Ishikawa (cell line): Measurements from ENCODE around the gene EPB42.

Experiments used
- CREB1 ChIP-seq: IDR thresholded peaks from 2 replicates; pipeline ENCODE4 v1.6.1; 2012; ENCODE audit warnings: low read depth
- EGR1 ChIP-seq: IDR thresholded peaks from 2 replicates; pipeline ENCODE4 v1.6.1; 2012
- EP300 ChIP-seq: IDR thresholded peaks from 2 replicates; pipeline ENCODE4 v1.6.1; 2012; ENCODE audit warnings: borderline replicate concordance
- FOXM1 ChIP-seq: IDR thresholded peaks from 2 replicates; pipeline ENCODE4 v1.6.1; 2012; ENCODE audit warnings: low read depth, borderline replicate concordance
- TAF1 ChIP-seq: IDR thresholded peaks from 2 replicates; pipeline ENCODE4 v1.6.1; 2012; ENCODE audit warnings: low read depth, mild to moderate bottlenecking
- USF1 ChIP-seq: IDR thresholded peaks from 2 replicates; pipeline ENCODE4 v1.6.1; 2012
- TF ChIP-seq, protein P1 (sequence below): IDR thresholded peaks from 2 replicates; pipeline ENCODE4 v1.6.1; 2012

DNA sequence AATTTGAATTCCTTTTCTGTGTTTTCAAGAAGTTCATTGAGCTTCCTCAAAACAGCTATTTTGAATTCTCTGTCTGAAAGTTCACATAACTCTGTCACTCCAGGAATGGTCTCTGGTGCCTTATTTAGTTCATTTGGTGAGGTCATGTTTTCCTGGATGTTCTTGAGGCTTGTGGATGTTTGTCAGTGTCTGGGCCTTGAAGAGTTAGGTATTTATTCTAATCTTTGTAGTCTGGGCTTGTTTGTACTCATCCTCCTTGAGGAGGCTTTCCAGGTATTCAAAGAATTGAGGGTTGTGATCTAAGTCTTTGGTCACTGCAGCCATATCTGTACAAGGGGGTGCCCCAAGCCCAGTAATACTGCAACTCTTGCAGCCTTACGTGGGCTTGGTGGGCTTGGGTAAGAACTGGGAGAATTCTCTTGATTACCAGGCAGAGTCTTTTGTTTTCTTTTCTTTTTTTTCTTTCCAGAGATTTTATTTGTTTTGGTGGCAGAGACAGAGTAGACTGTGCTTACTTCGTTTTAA lies 55.0 kb downstream of the EPB42 start:
- TF ChIP-seq, protein P1, sequence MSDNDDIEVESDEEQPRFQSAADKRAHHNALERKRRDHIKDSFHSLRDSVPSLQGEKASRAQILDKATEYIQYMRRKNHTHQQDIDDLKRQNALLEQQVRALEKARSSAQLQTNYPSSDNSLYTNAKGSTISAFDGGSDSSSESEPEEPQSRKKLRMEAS, result no peak
- no peak for TF ChIP-seq EGR1
- TF ChIP-seq TAF1, result no peak
- TF ChIP-seq USF1, result no peak
- no peak for TF ChIP-seq FOXM1
- no peak for TF ChIP-seq CREB1
- TF ChIP-seq EP300, result no peak
